GM18526 (cell line): ENCODE data around the gene SMIM38.

Source experiments
- POLR2A ChIP-seq: IDR thresholded peaks from 3 replicates; pipeline ENCODE4 v1.6.1; 2011; ENCODE audit not compliant: insufficient read length; ENCODE audit errors: extremely low read depth

The SMIM38 gene

GRCh38 chr11:69148806-69149205 lies 6.9 kb upstream of the SMIM38 start:
- no peak for TF ChIP-seq POLR2A

GRCh38 chr11:69150175-69150574 lies 5.6 kb upstream of the SMIM38 start:
- TF ChIP-seq POLR2A, result no peak

GRCh38 chr11:69151836-69152235 lies 3.9 kb upstream of the SMIM38 start:
- TF ChIP-seq POLR2A, result no peak

GRCh38 chr11:69152733-69153421 lies 2.9 kb upstream of the SMIM38 start:
- TF ChIP-seq POLR2A, result no peak

GRCh38 chr11:69153661-69154060 lies 2.1 kb upstream of the SMIM38 start:
- no peak for TF ChIP-seq POLR2A

GRCh38 chr11:69154211-69154913 lies 1.4 kb upstream of the SMIM38 start:
- no peak for TF ChIP-seq POLR2A

- no peak for TF ChIP-seq POLR2A
These were observed 815 bp upstream of the SMIM38 start for GRCh38 chr11:69154938-69155301.

- no peak for TF ChIP-seq POLR2A
These were observed 502 bp downstream of the SMIM38 start for GRCh38 chr11:69156235-69156639.

- peak; percentile 9 for TF ChIP-seq POLR2A
These were observed 979 bp downstream of the SMIM38 start for GRCh38 chr11:69156673-69157155.

- TF ChIP-seq POLR2A, result peak; percentile 6
These were observed 1.6 kb downstream of the SMIM38 start for GRCh38 chr11:69157156-69157821.

GRCh38 chr11:69157822-69158231 lies 2.1 kb downstream of the SMIM38 start:
- TF ChIP-seq POLR2A, result no peak

- TF ChIP-seq POLR2A, result no peak
These were observed 2.8 kb downstream of the SMIM38 start for GRCh38 chr11:69158301-69159149.

- no peak for TF ChIP-seq POLR2A
These were observed 3.6 kb downstream of the SMIM38 start for GRCh38 chr11:69159150-69159852.

GRCh38 chr11:69160296-69161116 lies 4.8 kb downstream of the SMIM38 start:
- TF ChIP-seq POLR2A, result no peak
